Measurements from ENCODE around the gene GNA12. TPM values are rescaled to one million over a fixed set of nuclear protein-coding genes. Genes with fewer than 3 reads are reported as not detected.

GNA12 gene
- 12.1 and 12.8 TPM in 2 replicates for total RNA-seq

- Histone ChIP-seq H3K4me3 (ENCODE audit: low read depth, low read length) (peak within 1 kb of the TSS; percentile 75), H3K27me3 (ENCODE audit: control insufficient read depth, insufficient read depth, low read length) (no peaks in the 10 kb centered on the region), H3K36me3 (ENCODE audit: control insufficient read depth, insufficient read depth, low read length) (peaks cover 2% of the 10 kb centered on the region)
- FAIRE-seq: no peak
- TF ChIP-seq, protein P1, sequence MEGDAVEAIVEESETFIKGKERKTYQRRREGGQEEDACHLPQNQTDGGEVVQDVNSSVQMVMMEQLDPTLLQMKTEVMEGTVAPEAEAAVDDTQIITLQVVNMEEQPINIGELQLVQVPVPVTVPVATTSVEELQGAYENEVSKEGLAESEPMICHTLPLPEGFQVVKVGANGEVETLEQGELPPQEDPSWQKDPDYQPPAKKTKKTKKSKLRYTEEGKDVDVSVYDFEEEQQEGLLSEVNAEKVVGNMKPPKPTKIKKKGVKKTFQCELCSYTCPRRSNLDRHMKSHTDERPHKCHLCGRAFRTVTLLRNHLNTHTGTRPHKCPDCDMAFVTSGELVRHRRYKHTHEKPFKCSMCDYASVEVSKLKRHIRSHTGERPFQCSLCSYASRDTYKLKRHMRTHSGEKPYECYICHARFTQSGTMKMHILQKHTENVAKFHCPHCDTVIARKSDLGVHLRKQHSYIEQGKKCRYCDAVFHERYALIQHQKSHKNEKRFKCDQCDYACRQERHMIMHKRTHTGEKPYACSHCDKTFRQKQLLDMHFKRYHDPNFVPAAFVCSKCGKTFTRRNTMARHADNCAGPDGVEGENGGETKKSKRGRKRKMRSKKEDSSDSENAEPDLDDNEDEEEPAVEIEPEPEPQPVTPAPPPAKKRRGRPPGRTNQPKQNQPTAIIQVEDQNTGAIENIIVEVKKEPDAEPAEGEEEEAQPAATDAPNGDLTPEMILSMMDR (IDR thresholded peaks at IDR 0.05; ENCODE audit: insufficient read depth, low read length, severe bottlenecking): no peak
- peak; percentile 94 for DNase-seq (ENCODE audit: low read depth)
These were observed at the start of gene GNA12 for GRCh38 chr7:2844153-2845033. TSS of gene GNA12 (minus strand) at chr7:2844308. CDS start at chr7:2844161, 147 bp downstream.

DNA sequence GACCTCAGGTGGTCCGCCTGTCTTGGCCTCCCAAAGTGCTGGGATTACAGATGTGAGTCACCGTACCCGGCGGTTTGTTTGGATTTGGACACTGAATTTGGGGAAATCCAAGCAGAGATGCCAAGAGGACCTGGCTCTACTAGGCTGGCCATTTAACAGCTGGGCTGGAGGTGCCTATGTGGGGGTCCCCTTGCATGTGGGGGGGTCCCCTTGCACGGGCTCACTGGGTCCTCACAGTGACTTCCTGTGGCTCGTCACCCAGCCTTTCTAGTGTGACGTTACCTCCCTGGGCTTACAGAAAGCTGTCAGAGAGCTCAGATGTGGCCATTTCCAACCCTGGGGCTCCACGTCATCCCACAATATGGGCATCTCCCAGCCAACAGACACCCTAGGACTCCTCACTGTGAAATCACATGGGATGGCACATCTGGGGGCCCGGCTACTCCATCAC, 49.3 kb upstream of the GNA12 start:
- no peak for FAIRE-seq
- TF ChIP-seq, protein P1 (IDR thresholded peaks at IDR 0.05; ENCODE audit: insufficient read depth, low read length, severe bottlenecking): no peak
- H3K4me3 ChIP-seq (ENCODE audit: low read depth, low read length): no peak overlapping the region

DNA sequence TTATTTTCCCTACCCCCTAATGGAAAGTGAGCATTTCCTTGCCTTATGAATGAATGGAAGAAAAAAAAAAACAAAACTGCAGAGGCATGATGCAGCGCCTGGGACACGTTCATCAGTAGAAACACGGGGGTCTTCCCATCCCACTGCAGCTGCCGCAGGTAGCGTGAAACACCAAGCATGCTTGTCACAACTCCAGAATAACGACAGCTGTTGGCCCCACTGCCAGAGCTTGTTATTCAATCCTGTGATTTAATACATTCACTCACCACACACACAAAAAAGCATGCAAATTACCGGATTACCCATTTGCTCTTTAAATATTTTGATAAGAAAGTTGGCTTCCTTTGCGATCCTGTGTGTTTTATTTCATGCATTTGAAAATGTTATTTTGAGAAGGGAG, 48.4 kb upstream of the GNA12 start:
- Histone ChIP-seq H3K27me3 (ENCODE audit: control insufficient read depth, insufficient read depth, low read length) (peaks cover 3% of the 10 kb centered on the region), H3K36me3 (ENCODE audit: control insufficient read depth, insufficient read depth, low read length) (no peaks in the 10 kb centered on the region), H3K4me3 (ENCODE audit: low read depth, low read length) (no peak overlapping the region)
- TF ChIP-seq, protein P1 (IDR thresholded peaks at IDR 0.05; ENCODE audit: insufficient read depth, low read length, severe bottlenecking): no peak
- no peak for FAIRE-seq
- DNase-seq (ENCODE audit: low read depth): no peak

More for the DNA sequence above, 49.3 kb upstream of the GNA12 start:
- H3K27me3 ChIP-seq (ENCODE audit: control insufficient read depth, insufficient read depth, low read length): peaks cover 3% of the 10 kb centered on the region
- H3K36me3 ChIP-seq (ENCODE audit: control insufficient read depth, insufficient read depth, low read length): no peaks in the 10 kb centered on the region
- DNase-seq (ENCODE audit: low read depth): no peak

DNA sequence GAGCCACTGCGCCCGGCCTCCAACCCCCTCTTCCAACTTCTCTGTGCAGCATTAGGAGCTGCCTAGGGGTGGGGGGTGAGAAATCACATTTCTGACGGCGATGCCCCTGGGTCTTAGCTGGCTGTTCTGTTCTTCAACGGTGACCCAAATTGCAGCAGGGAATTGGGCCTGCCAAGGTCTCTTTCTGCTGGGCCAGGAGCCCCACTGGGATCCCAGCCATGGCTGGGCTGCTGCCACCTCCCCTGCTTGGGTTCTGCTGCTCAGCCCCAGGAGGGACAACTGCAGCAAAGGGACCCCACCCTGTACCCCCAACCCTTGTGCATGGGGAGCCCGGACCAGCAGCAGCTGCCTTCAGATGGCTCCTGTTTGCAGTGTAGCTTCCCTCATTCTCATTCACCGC, 43.7 kb upstream of the GNA12 start:
- TF ChIP-seq, protein P1 (IDR thresholded peaks at IDR 0.05; ENCODE audit: insufficient read depth, low read length, severe bottlenecking): no peak
- FAIRE-seq (no peak), DNase-seq (ENCODE audit: low read depth) (no peak)
- peaks cover 3% of the 10 kb centered on the region for H3K27me3 ChIP-seq (ENCODE audit: control insufficient read depth, insufficient read depth, low read length)
- no peaks in the 10 kb centered on the region for H3K36me3 ChIP-seq (ENCODE audit: control insufficient read depth, insufficient read depth, low read length)
- H3K4me3 ChIP-seq (ENCODE audit: low read depth, low read length): no peak overlapping the region

DNA sequence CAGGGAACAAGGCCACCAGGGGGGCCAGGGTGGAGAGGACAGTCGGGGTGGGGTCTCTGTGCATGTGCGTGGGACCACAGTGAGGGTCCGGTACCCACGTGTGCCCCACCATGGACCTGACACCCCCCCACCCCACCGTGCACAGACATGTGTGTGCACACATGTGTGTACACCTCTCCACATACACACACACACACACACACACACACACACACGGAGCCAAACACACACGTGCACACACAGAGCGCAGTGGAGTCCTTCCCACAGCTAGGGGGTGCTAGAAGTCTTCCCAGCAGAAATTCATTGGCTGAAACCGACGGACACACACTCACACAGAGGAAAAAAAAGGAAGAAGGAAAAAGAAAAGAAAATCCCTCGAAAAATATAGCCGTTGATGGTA, 42.8 kb upstream of the GNA12 start:
- DNase-seq (ENCODE audit: low read depth): peak; percentile 61
- peak; percentile 32 for FAIRE-seq
- Histone ChIP-seq H3K4me3 (ENCODE audit: low read depth, low read length) (no peak overlapping the region), H3K36me3 (ENCODE audit: control insufficient read depth, insufficient read depth, low read length) (no peaks in the 10 kb centered on the region), H3K27me3 (ENCODE audit: control insufficient read depth, insufficient read depth, low read length) (peaks cover 1% of the 10 kb centered on the region)
- TF ChIP-seq, protein P1 (IDR thresholded peaks at IDR 0.05; ENCODE audit: insufficient read depth, low read length, severe bottlenecking): peak; percentile 89
